HG03442 (cell line): Measurements from ENCODE around the gene GOLGA1.
A peak's percentile ranks its signal among the peaks of the same experiment; 100 is the strongest.
"Not testable (repeated sequence)": the region's sequence is repeated elsewhere in the genome, so short reads cannot be mapped to it uniquely, and the experiment has no call there.

ENCODE experiments used
- ATAC-seq: cut with Tn5 transposase; IDR thresholded peaks from one replicate; pipeline ENCODE4 v1.9.1; 2021; ENCODE audit warnings: mild to moderate bottlenecking, moderate library complexity; ENCODE audit not compliant: unreplicated experiment

The GOLGA1 gene

GRCh38 chr9:124940521-124940893 lies 376 bp downstream of the GOLGA1 start:
- ATAC-seq = peak; percentile 44

GRCh38 chr9:124939944-124940343 lies 939 bp downstream of the GOLGA1 start:
- ATAC-seq = no peak

GRCh38 chr9:124934290-124934689 lies 6.6 kb downstream of the GOLGA1 start:
- no peak for ATAC-seq

GRCh38 chr9:124932333-124932732 lies 8.6 kb downstream of the GOLGA1 start:
- ATAC-seq = no peak

- no peak for ATAC-seq
Observed at GRCh38 chr9:124929464-124929863, 11.4 kb downstream of the GOLGA1 start.

- no peak for ATAC-seq
Observed at GRCh38 chr9:124928116-124928515, 12.8 kb downstream of the GOLGA1 start.

GRCh38 chr9:124920394-124920793 lies 20.5 kb downstream of the GOLGA1 start:
- ATAC-seq = not testable (repeated sequence)

- no peak for ATAC-seq
Observed at GRCh38 chr9:124914753-124915405, 26.0 kb downstream of the GOLGA1 start.

- no peak for ATAC-seq
Observed at GRCh38 chr9:124913378-124913777, 27.5 kb downstream of the GOLGA1 start.

- ATAC-seq = no peak
Observed at GRCh38 chr9:124911766-124912165, 29.1 kb downstream of the GOLGA1 start.

GRCh38 chr9:124908098-124908497 lies 32.8 kb downstream of the GOLGA1 start:
- ATAC-seq = no peak

GRCh38 chr9:124906966-124907365 lies 33.9 kb downstream of the GOLGA1 start:
- no peak for ATAC-seq

GRCh38 chr9:124899845-124900244 lies 41.0 kb downstream of the GOLGA1 start:
- no peak for ATAC-seq

- no peak for ATAC-seq
Observed at GRCh38 chr9:124897570-124898460, 43.1 kb downstream of the GOLGA1 start.

GRCh38 chr9:124894741-124895170 lies 46.1 kb downstream of the GOLGA1 start:
- no peak for ATAC-seq

GRCh38 chr9:124894035-124894740 lies 46.7 kb downstream of the GOLGA1 start:
- no peak for ATAC-seq

- ATAC-seq = no peak
Observed at GRCh38 chr9:124890179-124890578, 50.7 kb downstream of the GOLGA1 start.

GRCh38 chr9:124889006-124889405 lies 51.9 kb downstream of the GOLGA1 start:
- no peak for ATAC-seq

- ATAC-seq = no peak
Observed at GRCh38 chr9:124887832-124888231, 53.1 kb downstream of the GOLGA1 start.

- ATAC-seq = no peak
Observed at GRCh38 chr9:124886866-124887492, 53.9 kb downstream of the GOLGA1 start.

- no peak for ATAC-seq
Observed at GRCh38 chr9:124886461-124886860, 54.4 kb downstream of the GOLGA1 start.
